Muscle of leg (tissue), 11 donors: ENCODE data around the gene RALA. TPM values are rescaled to one million over a fixed set of nuclear protein-coding genes. Genes with fewer than 3 reads are reported as not detected.

Source experiments
- DNase-seq: peaks from one replicate; pipeline ENCODE4 v3.0.0; 2013
- H3K27ac ChIP-seq: one replicate; pipeline ENCODE4 v1.5.1; 2013; ENCODE audit warnings: mild to moderate bottlenecking, low read length, control low read depth
- H3K27me3 ChIP-seq: one replicate; pipeline ENCODE4 v1.6.1; 2013; ENCODE audit warnings: low read length; ENCODE audit not compliant: control insufficient read depth, insufficient read depth
- H3K36me3 ChIP-seq: one replicate; pipeline ENCODE4 v1.6.1; 2013; ENCODE audit warnings: low read length; ENCODE audit not compliant: control insufficient read depth, insufficient read depth
- H3K4me1 ChIP-seq: one replicate; pipeline ENCODE4 v1.6.1; 2013; ENCODE audit warnings: low read length; ENCODE audit not compliant: control insufficient read depth, insufficient read depth
- H3K4me3 ChIP-seq: one replicate; pipeline ENCODE4 v1.5.1; 2013; ENCODE audit warnings: low read length, control low read depth
- H3K9me3 ChIP-seq: replicated peaks from 2 replicates; pipeline ENCODE4 v1.6.1; 2013; ENCODE audit warnings: low read depth, low read length; ENCODE audit not compliant: control insufficient read depth
- WGBS: methylation state at CpG from one replicate; pipeline ENCODE4 v1.1.5; 2013; ENCODE audit warnings: missing lambda C conversion rate; ENCODE audit not compliant: insufficient coverage; 5-methylcytosine and 5-hydroxymethylcytosine counted together
- polyA plus RNA-seq, 8 donors: library from polyadenylated mRNA; unstranded; fragments of 120-200 nt; gene quantifications; one replicate each; pipeline versions ENCODE4 v1.2.1 to v1.2.3, GENCODE V29; 2013; ENCODE audit warnings: inconsistent platforms in 1 of 8, low replicate concordance in 1 of 8; ENCODE audit not compliant: insufficient read length in 8 of 8, insufficient read depth in 1 of 8
- total RNA-seq: library from RNA; stranded (reverse); fragments of 120-200 nt; gene quantifications from one replicate; pipeline ENCODE4 v1.2.4, GENCODE V29; 2013

Gene RALA
- total and polyA plus RNA-seq, 9 donors = 16.1 to 68.5 (median 52.0) TPM

- H3K27ac ChIP-seq = peak overlapping the region; percentile 6
- no peaks in the 10 kb centered on the region for H3K36me3 ChIP-seq
- no CpG with 5 or more reads among the region's 7 CpGs for WGBS
- DNase-seq = peak; percentile 79
- no peak overlapping the region for H3K4me3 ChIP-seq
- H3K9me3 ChIP-seq = no peaks in the 10 kb centered on the region
- H3K4me1 ChIP-seq = peaks cover 2% of the 10 kb centered on the region
- no peaks in the 10 kb centered on the region for H3K27me3 ChIP-seq
Measured at GRCh38 chr7:39589323-39590111, 33.9 kb upstream of the RALA start.

- H3K4me1 ChIP-seq = peaks cover 2% of the 10 kb centered on the region
- H3K4me3 ChIP-seq = no peak overlapping the region
- no peaks in the 10 kb centered on the region for H3K36me3 ChIP-seq
- no peaks in the 10 kb centered on the region for H3K9me3 ChIP-seq
- WGBS = 71% methylated on average over 2 of the region's 2 CpGs
- H3K27ac ChIP-seq = no peak overlapping the region
- DNase-seq = no peak
- no peaks in the 10 kb centered on the region for H3K27me3 ChIP-seq
Measured at GRCh38 chr7:39592586-39592985, 30.8 kb upstream of the RALA start.

DNA sequence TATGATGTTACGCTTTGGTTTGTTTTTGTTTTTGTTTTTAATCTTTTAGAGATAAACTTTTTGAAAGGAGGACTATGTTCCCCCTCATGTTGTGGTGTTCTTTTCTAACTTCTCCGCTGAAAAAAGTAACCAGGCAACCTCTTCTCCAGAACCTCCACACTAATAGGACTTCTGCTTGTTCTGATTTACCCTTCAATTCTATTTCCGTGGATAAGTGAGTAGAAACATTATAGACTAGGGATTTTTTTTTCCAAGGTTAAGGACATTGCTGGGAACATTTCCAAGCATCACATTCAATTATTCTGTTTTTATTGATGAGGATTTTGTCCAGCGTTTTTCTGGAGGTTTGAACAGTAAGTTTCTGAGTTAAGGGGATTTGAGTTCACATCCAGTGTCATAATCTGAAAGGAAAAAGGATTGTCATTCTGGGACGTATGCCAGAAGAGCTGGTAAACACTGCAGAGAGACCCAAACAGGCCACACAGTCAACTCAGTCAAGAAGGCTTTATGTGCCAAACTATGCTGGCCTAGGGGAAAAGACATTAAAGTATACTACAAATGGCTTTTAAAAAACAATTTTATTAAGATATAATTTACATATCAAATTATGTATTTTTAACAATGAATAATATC lies 28.3 kb upstream of the RALA start:
- Histone ChIP-seq H3K4me1 (no peaks in the 10 kb centered on the region), H3K4me3 (no peak overlapping the region), H3K27me3 (no peaks in the 10 kb centered on the region), H3K9me3 (no peaks in the 10 kb centered on the region), H3K36me3 (no peaks in the 10 kb centered on the region), H3K27ac (peak overlapping the region; percentile 42)
- DNase-seq = peak; percentile 81
- 20% methylated on average over 1 of the region's 5 CpGs for WGBS

DNA sequence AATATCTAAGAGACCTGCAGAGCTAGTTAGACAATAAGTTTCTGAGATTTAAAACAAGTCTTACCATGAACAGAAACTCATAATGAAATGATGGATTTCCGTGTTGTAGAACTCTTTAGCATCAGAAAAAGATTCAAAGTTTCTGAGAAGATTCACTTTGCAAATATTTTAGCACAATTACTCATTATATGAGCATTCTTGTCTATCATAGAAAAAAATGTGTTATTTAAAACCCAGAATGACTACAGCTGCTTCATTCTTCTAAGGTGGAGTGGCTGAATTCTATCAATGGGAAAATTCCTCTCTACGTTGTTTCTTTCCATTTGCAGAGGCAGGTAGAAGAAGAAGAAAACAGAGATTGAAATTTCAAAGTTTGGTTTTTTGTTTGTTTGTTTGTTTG lies 21.0 kb upstream of the RALA start:
- H3K36me3 ChIP-seq = no peaks in the 10 kb centered on the region
- no peaks in the 10 kb centered on the region for H3K9me3 ChIP-seq
- H3K4me1 ChIP-seq = no peaks in the 10 kb centered on the region
- no peak for DNase-seq
- no peak overlapping the region for H3K4me3 ChIP-seq
- H3K27me3 ChIP-seq = no peaks in the 10 kb centered on the region
- no peak overlapping the region for H3K27ac ChIP-seq
- WGBS = no CpG with 5 or more reads among the region's 2 CpGs

DNA sequence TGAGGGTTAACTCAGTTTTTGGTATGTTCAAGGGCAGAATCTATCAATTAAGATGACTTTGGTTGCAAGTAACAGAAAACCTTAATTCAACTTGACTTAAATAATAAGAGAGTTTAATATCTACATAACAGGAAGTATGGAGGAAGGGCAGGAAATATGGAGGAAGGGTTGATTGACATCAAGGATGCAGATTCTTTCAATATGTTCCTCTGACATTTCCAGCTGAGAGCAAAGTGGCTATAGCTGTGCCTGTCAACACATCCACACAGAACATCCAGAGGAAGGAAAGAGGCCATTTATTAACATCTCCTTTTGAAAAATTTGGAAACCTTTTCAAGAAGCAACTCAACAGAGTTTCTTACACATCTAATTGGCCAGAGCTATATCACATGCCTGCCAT lies 19.4 kb upstream of the RALA start:
- Histone ChIP-seq H3K9me3 (no peaks in the 10 kb centered on the region), H3K36me3 (no peaks in the 10 kb centered on the region), H3K4me3 (no peak overlapping the region), H3K4me1 (no peaks in the 10 kb centered on the region), H3K27ac (peak overlapping the region; percentile 29), H3K27me3 (no peaks in the 10 kb centered on the region)
- DNase-seq = no peak

- H3K4me3 ChIP-seq = no peak overlapping the region
- H3K9me3 ChIP-seq = no peaks in the 10 kb centered on the region
- peaks cover 4% of the 10 kb centered on the region for H3K4me1 ChIP-seq
- H3K36me3 ChIP-seq = no peaks in the 10 kb centered on the region
- H3K27me3 ChIP-seq = no peaks in the 10 kb centered on the region
- H3K27ac ChIP-seq = no peak overlapping the region
- no peak for DNase-seq
- WGBS = no CpG with 5 or more reads among the region's 1 CpG
Measured at GRCh38 chr7:39605087-39605486, 18.3 kb upstream of the RALA start.

GRCh38 chr7:39606352-39606751 lies 17.0 kb upstream of the RALA start:
- no peaks in the 10 kb centered on the region for H3K27me3 ChIP-seq
- no peak overlapping the region for H3K4me3 ChIP-seq
- peaks cover 5% of the 10 kb centered on the region for H3K4me1 ChIP-seq
- no peaks in the 10 kb centered on the region for H3K36me3 ChIP-seq
- H3K9me3 ChIP-seq = no peaks in the 10 kb centered on the region
- no peak overlapping the region for H3K27ac ChIP-seq
- WGBS = no CpG with 5 or more reads among the region's 2 CpGs
- no peak for DNase-seq

DNA sequence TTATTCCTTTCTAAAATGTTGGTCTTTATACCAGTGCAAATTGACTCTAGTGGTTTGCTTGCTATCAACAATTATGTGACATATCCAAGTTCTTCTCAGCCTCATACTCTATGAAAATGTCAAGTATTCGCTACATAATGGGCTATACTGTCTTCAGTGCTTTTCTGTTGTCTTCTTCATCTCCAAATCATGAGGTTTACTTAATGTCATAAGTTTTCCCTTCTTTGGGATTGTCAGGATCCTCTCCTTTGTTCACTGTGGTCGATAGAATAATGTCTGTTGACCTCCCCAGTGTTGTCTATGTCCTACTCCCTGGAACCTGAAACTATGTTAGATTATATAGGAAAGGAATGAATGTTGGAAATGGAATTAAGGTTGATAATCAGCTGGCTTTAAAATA lies 16.4 kb upstream of the RALA start:
- Histone ChIP-seq H3K27me3 (no peaks in the 10 kb centered on the region), H3K9me3 (no peaks in the 10 kb centered on the region), H3K36me3 (no peaks in the 10 kb centered on the region), H3K4me1 (peaks cover 5% of the 10 kb centered on the region), H3K27ac (no peak overlapping the region), H3K4me3 (no peak overlapping the region)
- no CpG with 5 or more reads among the region's 2 CpGs for WGBS
- DNase-seq = no peak

DNA sequence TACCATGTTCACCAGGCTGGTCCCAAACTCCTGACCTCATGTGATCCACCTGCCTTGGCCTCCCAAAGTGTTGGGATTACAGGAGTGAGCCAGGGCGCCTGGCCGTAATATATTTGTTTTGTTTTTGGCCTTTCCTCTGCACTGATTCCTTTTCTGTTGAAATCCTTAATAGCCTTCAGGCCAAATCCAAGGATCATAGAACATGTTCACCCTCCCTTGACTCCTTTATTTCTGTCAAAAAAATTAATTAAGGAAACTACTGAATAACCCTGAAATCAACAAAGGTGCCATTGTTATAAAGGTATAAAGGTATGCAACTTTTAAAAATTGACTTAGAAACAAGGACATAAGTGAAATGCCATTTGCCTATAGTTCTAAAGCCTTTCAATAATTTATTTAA lies 15.5 kb upstream of the RALA start:
- no peak for DNase-seq
- WGBS = no CpG with 5 or more reads among the region's 2 CpGs
- H3K4me3 ChIP-seq = no peak overlapping the region
- no peaks in the 10 kb centered on the region for H3K36me3 ChIP-seq
- no peaks in the 10 kb centered on the region for H3K9me3 ChIP-seq
- H3K27ac ChIP-seq = no peak overlapping the region
- no peaks in the 10 kb centered on the region for H3K27me3 ChIP-seq
- H3K4me1 ChIP-seq = peaks cover 5% of the 10 kb centered on the region

- 70% methylated on average over 1 of the region's 3 CpGs for WGBS
- Histone ChIP-seq H3K9me3 (no peaks in the 10 kb centered on the region), H3K27ac (peak overlapping the region; percentile 80), H3K27me3 (no peaks in the 10 kb centered on the region), H3K4me3 (no peak overlapping the region), H3K36me3 (no peaks in the 10 kb centered on the region), H3K4me1 (peaks cover 5% of the 10 kb centered on the region)
- no peak for DNase-seq
Measured at GRCh38 chr7:39608278-39608677, 15.1 kb upstream of the RALA start.
